ENCODE results near the gene IMMP2L.

The IMMP2L gene

DNA sequence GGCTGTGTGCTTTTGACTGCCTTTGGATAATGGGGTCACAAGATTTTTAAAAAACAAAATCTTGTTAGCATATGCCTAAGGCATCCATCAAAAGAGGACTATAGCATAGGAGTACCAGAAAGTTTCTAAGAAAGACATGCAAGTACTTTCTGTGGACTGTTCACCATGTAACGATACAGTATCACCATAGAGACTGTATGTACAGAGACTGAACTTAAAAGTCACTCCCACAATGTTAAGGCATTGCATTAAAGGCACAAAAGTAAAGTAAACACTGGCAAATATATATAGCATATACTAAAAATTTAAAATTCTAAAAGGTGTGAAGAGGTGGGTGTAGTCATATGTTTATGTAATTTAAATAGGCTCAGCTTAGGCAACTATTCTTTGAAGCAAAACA lies 190.9 kb downstream of the IMMP2L start:
- TF ChIP-seq, protein P1, sequence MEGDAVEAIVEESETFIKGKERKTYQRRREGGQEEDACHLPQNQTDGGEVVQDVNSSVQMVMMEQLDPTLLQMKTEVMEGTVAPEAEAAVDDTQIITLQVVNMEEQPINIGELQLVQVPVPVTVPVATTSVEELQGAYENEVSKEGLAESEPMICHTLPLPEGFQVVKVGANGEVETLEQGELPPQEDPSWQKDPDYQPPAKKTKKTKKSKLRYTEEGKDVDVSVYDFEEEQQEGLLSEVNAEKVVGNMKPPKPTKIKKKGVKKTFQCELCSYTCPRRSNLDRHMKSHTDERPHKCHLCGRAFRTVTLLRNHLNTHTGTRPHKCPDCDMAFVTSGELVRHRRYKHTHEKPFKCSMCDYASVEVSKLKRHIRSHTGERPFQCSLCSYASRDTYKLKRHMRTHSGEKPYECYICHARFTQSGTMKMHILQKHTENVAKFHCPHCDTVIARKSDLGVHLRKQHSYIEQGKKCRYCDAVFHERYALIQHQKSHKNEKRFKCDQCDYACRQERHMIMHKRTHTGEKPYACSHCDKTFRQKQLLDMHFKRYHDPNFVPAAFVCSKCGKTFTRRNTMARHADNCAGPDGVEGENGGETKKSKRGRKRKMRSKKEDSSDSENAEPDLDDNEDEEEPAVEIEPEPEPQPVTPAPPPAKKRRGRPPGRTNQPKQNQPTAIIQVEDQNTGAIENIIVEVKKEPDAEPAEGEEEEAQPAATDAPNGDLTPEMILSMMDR (IDR thresholded peaks at IDR 0.05; ENCODE audit: low read depth, low read length): no peak
- no peak for DNase-seq (ENCODE audit: extremely low read depth, low read depth)

- TF ChIP-seq, protein P1 (IDR thresholded peaks at IDR 0.05; ENCODE audit: low read depth, low read length): no peak
- DNase-seq (ENCODE audit: extremely low read depth, low read depth): no peak
Measured at GRCh38 chr7:111370002-111370401, 192.3 kb downstream of the IMMP2L start.

DNA sequence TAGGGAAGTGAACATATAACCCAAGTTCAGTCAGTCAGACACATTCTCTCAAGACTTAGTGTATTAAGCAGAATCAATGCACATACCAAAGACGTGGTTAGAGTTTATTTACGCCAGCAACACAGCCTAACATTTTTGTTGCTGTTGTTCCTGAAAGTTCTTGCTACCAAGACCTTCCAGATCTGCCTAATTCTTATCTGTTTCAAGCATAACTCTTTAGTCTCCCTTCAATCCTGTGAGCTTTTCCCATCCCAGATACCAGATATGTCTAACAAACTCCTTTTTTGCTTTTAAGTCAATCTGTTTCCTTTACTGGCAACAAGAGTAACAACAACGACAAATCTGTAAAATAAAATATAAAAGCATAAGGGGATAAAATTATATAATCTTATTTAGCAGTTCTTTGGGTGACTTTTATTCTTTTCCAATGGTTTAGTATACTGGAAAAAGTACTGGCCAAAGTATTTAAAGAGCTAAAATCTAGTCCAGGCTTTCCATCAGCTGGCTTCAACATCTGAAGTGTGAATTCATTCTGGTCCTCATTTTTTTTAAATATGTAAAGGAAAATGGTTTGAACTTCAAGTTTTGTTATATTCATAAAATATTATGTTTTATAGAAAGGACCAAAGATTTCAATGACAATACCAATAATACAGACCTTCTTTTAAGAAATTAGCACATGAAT lies 193.8 kb downstream of the IMMP2L start:
- no peak for DNase-seq (ENCODE audit: extremely low read depth, low read depth)
- TF ChIP-seq, protein P1 (IDR thresholded peaks at IDR 0.05; ENCODE audit: low read depth, low read length): no peak

DNA sequence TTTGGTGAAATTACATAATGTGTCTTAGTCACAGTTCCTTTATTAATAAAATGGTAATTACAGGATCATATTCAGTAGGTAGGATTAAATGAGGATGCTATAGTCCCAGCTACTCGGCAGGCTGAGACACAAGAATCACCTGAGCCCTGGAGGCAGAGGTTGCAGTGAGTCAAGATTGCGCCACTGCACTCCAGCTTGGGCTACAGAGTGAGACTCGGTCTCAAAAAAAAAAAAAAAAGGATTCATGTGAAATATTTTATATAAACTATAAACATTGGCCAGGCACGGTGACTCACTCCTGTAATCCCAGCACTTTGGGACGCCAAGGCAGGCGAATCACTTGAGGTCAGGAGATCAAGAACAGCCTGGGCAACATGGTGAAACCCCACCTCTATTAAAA lies 197.9 kb downstream of the IMMP2L start:
- DNase-seq (ENCODE audit: extremely low read depth, low read depth): no peak
- TF ChIP-seq, protein P1 (IDR thresholded peaks at IDR 0.05; ENCODE audit: low read depth, low read length): no peak

- TF ChIP-seq, protein P1 (IDR thresholded peaks at IDR 0.05; ENCODE audit: low read depth, low read length): no peak
- no peak for DNase-seq (ENCODE audit: extremely low read depth, low read depth)
Measured at GRCh38 chr7:111363099-111363498, 199.2 kb downstream of the IMMP2L start.

- DNase-seq (ENCODE audit: extremely low read depth, low read depth): no peak
Measured at GRCh38 chr7:111362506-111363054, 199.7 kb downstream of the IMMP2L start.

GRCh38 chr7:111358915-111359314 lies 203.4 kb downstream of the IMMP2L start:
- TF ChIP-seq, protein P1 (IDR thresholded peaks at IDR 0.05; ENCODE audit: low read depth, low read length): no peak
- DNase-seq (ENCODE audit: extremely low read depth, low read depth): no peak

More at GRCh38 chr7:111362506-111363054, 199.7 kb downstream of the IMMP2L start:
- TF ChIP-seq, protein P1 (IDR thresholded peaks at IDR 0.05; ENCODE audit: low read depth, low read length): no peak
